T-cell (primary cell): ENCODE results near the gene GMEB2. TPM values are rescaled to one million over a fixed set of nuclear protein-coding genes. Genes with fewer than 3 reads are reported as not detected.
A peak's percentile ranks its signal among the peaks of the same experiment; 100 is the strongest.

Source experiments
- ATAC-seq, 4 experiments: fragments of 200-7000 bp in 3 of 4; fragments of 150-1000 bp in 1 of 4; cut with Tn5 transposase; replicated peaks in 1 of 4; 1 replicate in 3 of 4; 2 replicates in 1 of 4; pipeline ENCODE4 v1.10.0; 2021; ENCODE audit warnings: moderate library complexity in 3 of 4, mild to moderate bottlenecking in 2 of 4, moderate number of reproducible peaks in 1 of 4
- CTCF ChIA-PET, 2 donors: fragments of 300-600 bp; sonication (Branson Sonifier 250); formaldehyde crosslinking; loops; one replicate each; lab custom pipeline; 2022; ENCODE audit warnings: antibody characterized with exemption in 2 of 2; lab: Charles Lee
- POLR2A ChIA-PET, 2 donors: fragments of 300-600 bp; sonication (Branson Sonifier 250); formaldehyde crosslinking; loops; one replicate each; lab custom pipeline; 2022; ENCODE audit warnings: antibody characterized with exemption in 2 of 2; lab: Charles Lee
- DNase-seq, 35 experiments: peaks; one replicate each; pipeline versions ENCODE4 v3.0.0 to v3.0.0-alpha.2; 2013 to 2023
- H3K27ac ChIP-seq: one replicate; pipeline ENCODE4 v1.5.1; 2013; ENCODE audit warnings: low read length
- H3K27me3 ChIP-seq, 2 experiments: replicated peaks in 1 of 2; 1 replicate in 1 of 2; 2 replicates in 1 of 2; pipeline versions ENCODE4 v1.6.1 to v1.7.0; 2013; ENCODE audit warnings: low read length in 1 of 2, mixed read lengths in 1 of 2; ENCODE audit not compliant: control insufficient read depth in 2 of 2, insufficient read depth in 2 of 2; ENCODE audit errors: extremely low read depth in 1 of 2
- H3K36me3 ChIP-seq, 2 donors: 1 replicate in 1 of 2; 2 replicates in 1 of 2; pipeline versions ENCODE4 v1.6.1 to v1.7.0; 2013; ENCODE audit warnings: low read length in 1 of 2; ENCODE audit not compliant: control insufficient read depth in 2 of 2, insufficient read depth in 1 of 2; ENCODE audit errors: extremely low read depth in 1 of 2
- H3K4me1 ChIP-seq, 2 experiments: 1 replicate in 1 of 2; 2 replicates in 1 of 2; pipeline versions ENCODE4 v1.6.1 to v1.7.0; 2013; ENCODE audit warnings: low read length in 2 of 2, mixed read lengths in 1 of 2; ENCODE audit not compliant: insufficient read depth in 2 of 2, control insufficient read depth in 1 of 2; ENCODE audit errors: extremely low read depth in 1 of 2
- H3K4me3 ChIP-seq, 2 donors: 1 replicate in 1 of 2; 2 replicates in 1 of 2; pipeline versions ENCODE4 v1.5.1 to v1.7.0; 2013; ENCODE audit warnings: mild to moderate bottlenecking in 2 of 2, low read length in 1 of 2, moderate library complexity in 1 of 2; ENCODE audit not compliant: control insufficient read depth in 1 of 2; ENCODE audit errors: extremely low read depth in 1 of 2
- H3K9me3 ChIP-seq: 2 replicates; pipeline ENCODE4 v1.7.0; 2013
- H3K27ac Mint-ChIP-seq, 2 donors: one replicate each; pipeline ENCODE4 v1.8.0; 2020 to 2021; ENCODE audit warnings: mild to moderate bottlenecking in 2 of 2, mixed read lengths in 2 of 2
- H3K27me3 Mint-ChIP-seq, 2 donors: one replicate each; pipeline ENCODE4 v1.8.0; 2021 to 2022; ENCODE audit warnings: mixed read lengths in 2 of 2
- H3K36me3 Mint-ChIP-seq: one replicate; pipeline ENCODE4 v1.8.0; 2021; ENCODE audit warnings: mixed read lengths
- H3K4me1 Mint-ChIP-seq, 3 donors: one replicate each; pipeline ENCODE4 v1.8.0; 2020 to 2022; ENCODE audit warnings: mixed read lengths in 3 of 3, mild to moderate bottlenecking in 1 of 3
- H3K4me3 Mint-ChIP-seq, 3 donors: one replicate each; pipeline ENCODE4 v1.8.0; 2020 to 2022; ENCODE audit warnings: mild to moderate bottlenecking in 3 of 3, mixed read lengths in 3 of 3, moderate library complexity in 3 of 3
- H3K9me3 Mint-ChIP-seq, 3 donors: one replicate each; pipeline ENCODE4 v1.8.0; 2020 to 2022; ENCODE audit warnings: mixed read lengths in 3 of 3
- WGBS: methylation state at CpG from one replicate; pipeline ENCODE4 v1.1.5; 2013; ENCODE audit warnings: missing lambda C conversion rate; ENCODE audit not compliant: insufficient coverage; 5-methylcytosine and 5-hydroxymethylcytosine counted together
- total RNA-seq, 35 experiments: library from RNA in 6 of 35; stranded (reverse) in 6 of 35; fragments of 120-200 nt in 1 of 35; gene quantifications; one replicate each; pipeline versions ENCODE4 v1.2.1 to v1.2.4 and lab custom pipeline; 2013 to 2026

GMEB2 gene
- total RNA-seq, 5 donors from 2014 or later (not counting 1 experiment from before 2014, with no cell fraction given): 20.7 to 30.3 (median 29.0) TPM

GRCh38 chr20:63558804-63559484 is 68.0 kb downstream of the GMEB2 start:
- ChIA-PET POLR2A (no interaction called here), CTCF (no interaction called here)
- ATAC-seq: no peak
- H3K4me3 Mint-ChIP-seq: no peak overlapping the region
- H3K4me1 ChIP-seq: peaks cover 0 to 10% of the 10 kb centered on the region in 2 experiments
- no peaks in the 10 kb centered on the region for H3K27me3 Mint-ChIP-seq
- H3K9me3 Mint-ChIP-seq: no peaks in the 10 kb centered on the region
- H3K4me1 Mint-ChIP-seq: peaks cover 0 to 11% (median 0%) of the 10 kb centered on the region in 3 donors
- WGBS: 95% methylated on average over 3 of the region's 14 CpGs
- DNase-seq: no peak
- H3K27me3 ChIP-seq: no peaks in the 10 kb centered on the region
- peaks cover 12% of the 10 kb centered on the region for H3K36me3 Mint-ChIP-seq
- no peak overlapping the region for H3K27ac ChIP-seq
- H3K36me3 ChIP-seq: peaks cover 14 to 32% of the 10 kb centered on the region in 2 donors
- no peaks in the 10 kb centered on the region for H3K9me3 ChIP-seq
- H3K4me3 ChIP-seq: no peak overlapping the region
- no peak overlapping the region for H3K27ac Mint-ChIP-seq

DNA sequence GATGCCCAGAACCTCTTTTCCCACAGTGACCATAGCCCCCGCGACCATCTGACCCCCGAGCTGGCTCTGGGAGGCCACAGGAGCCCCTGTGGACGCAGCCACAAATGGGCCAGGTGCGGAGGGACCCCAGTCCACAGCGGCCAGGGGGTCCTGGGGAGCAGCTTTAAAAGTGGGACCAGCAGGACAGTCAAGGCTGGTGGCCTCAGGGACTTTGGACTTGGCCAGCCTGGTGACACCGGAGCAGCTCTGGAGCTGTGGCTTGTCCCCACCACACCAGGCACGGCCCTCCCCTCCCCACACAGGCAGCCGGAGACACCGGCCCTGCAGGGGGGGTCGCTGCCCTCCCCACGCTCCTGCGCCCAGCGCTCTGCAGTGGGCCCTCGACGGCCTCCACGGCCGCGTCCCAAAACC is 69.4 kb downstream of the GMEB2 start:
- ChIA-PET CTCF (no interaction called here), POLR2A (no interaction called here)

DNA sequence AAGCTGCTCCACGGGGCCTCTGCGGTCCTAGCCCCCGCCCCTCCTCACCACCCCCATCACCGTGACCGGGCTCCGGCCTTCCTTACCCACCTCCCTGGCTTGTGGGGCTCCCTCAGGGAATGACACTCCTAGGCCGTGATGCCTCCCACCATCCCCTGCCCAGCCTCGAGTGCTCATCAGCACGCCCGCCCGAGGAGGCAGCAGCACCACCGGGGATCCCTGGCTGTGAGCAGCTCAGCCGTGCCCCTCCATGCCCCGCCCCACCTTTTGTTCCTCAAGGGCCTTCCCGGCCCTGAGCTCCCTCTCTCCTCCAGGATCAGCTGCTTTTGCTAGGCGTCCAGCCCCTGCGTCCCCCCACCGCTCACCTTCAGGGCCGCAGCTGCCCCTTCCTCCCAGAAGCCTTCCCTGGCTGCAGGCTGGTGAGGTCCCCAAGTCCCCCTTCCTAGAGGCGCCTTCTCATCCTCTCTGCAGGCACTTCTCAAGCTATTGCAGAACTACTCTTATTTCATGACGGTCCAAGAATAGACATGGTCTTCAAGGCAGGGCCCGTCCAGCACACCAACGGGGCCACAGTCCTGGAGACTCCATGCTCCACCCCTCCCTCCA is 69.9 kb downstream of the GMEB2 start:
- ChIA-PET CTCF (no interaction called here), POLR2A (no interaction called here)
- ATAC-seq: no peak
- Histone ChIP-seq H3K36me3 (peaks cover 10 to 22% of the 10 kb centered on the region in 2 donors), H3K4me1 (peaks cover 9 to 29% of the 10 kb centered on the region in 2 experiments), H3K4me3 (no peak overlapping the region), H3K9me3 (no peaks in the 10 kb centered on the region), H3K27ac (no peak overlapping the region), H3K27me3 (peaks cover 0 to 2% of the 10 kb centered on the region in 2 experiments)
- Mint-ChIP-seq H3K27me3 (no peaks in the 10 kb centered on the region), H3K27ac (no peak overlapping the region), H3K36me3 (peaks cover 12% of the 10 kb centered on the region), H3K4me1 (peaks cover 11 to 23% (median 13%) of the 10 kb centered on the region in 3 donors), H3K4me3 (no peak overlapping the region), H3K9me3 (no peaks in the 10 kb centered on the region)
- DNase-seq: no peak
- WGBS: 85% methylated on average over 19 of the region's 23 CpGs

More for the DNA sequence above, 69.4 kb downstream of the GMEB2 start:
- H3K36me3 ChIP-seq: peaks cover 13 to 26% of the 10 kb centered on the region in 2 donors
- WGBS: 91% methylated on average over 8 of the region's 19 CpGs
- Mint-ChIP-seq H3K27me3 (no peaks in the 10 kb centered on the region), H3K36me3 (peaks cover 12% of the 10 kb centered on the region), H3K4me3 (no peak overlapping the region), H3K4me1 (peaks cover 8 to 18% (median 8%) of the 10 kb centered on the region in 3 donors), H3K9me3 (no peaks in the 10 kb centered on the region), H3K27ac (no peak overlapping the region)
- ATAC-seq: no peak
- no peaks in the 10 kb centered on the region for H3K27me3 ChIP-seq
- peaks cover 4 to 24% of the 10 kb centered on the region in 2 experiments for H3K4me1 ChIP-seq
- no peaks in the 10 kb centered on the region for H3K9me3 ChIP-seq
- no peak for DNase-seq
- no peak overlapping the region for H3K4me3 ChIP-seq
- H3K27ac ChIP-seq: no peak overlapping the region

GRCh38 chr20:63555661-63556381 is 71.1 kb downstream of the GMEB2 start:
- no peaks in the 10 kb centered on the region for H3K9me3 ChIP-seq
- peaks cover 11 to 32% of the 10 kb centered on the region in 2 experiments for H3K4me1 ChIP-seq
- Mint-ChIP-seq H3K27me3 (no peaks in the 10 kb centered on the region), H3K9me3 (no peaks in the 10 kb centered on the region), H3K4me3 (no peak overlapping the region), H3K36me3 (peaks cover 12% of the 10 kb centered on the region), H3K4me1 (peaks cover 11 to 28% (median 14%) of the 10 kb centered on the region in 3 donors), H3K27ac (no peak overlapping the region)
- H3K27ac ChIP-seq: no peak overlapping the region
- 95% methylated on average over 44 of the region's 45 CpGs for WGBS
- no peak for DNase-seq
- H3K4me3 ChIP-seq: no peak overlapping the region
- ChIA-PET CTCF (no interaction called here), POLR2A (interaction anchor here in 1 of 2 donors (0.6 kb wide), 1 partner anchor 251 kb away, joined by 4 read pairs; no protein-coding TSS in a partner anchor)
- H3K27me3 ChIP-seq: peaks cover 0 to 7% of the 10 kb centered on the region in 2 experiments
- no peak for ATAC-seq
- H3K36me3 ChIP-seq: peaks cover 7 to 11% of the 10 kb centered on the region in 2 donors

GRCh38 chr20:63554361-63555278 is 72.3 kb downstream of the GMEB2 start:
- POLR2A ChIA-PET: interaction anchor here in 1 of 2 donors (0.6 kb wide), 1 partner anchor 413 kb away, joined by 4 read pairs; no protein-coding TSS in a partner anchor
- no peaks in the 10 kb centered on the region for H3K9me3 Mint-ChIP-seq
- Histone ChIP-seq H3K36me3 (no peaks in the 10 kb centered on the region), H3K27me3 (peaks cover 0 to 19% of the 10 kb centered on the region in 2 experiments), H3K4me1 (peaks cover 11 to 32% of the 10 kb centered on the region in 2 experiments), H3K9me3 (no peaks in the 10 kb centered on the region), H3K27ac (no peak overlapping the region), H3K4me3 (peak overlapping the region in 1 of 2 donors; percentile 61)
- CTCF ChIA-PET: no interaction called here
- peaks cover 0 to 4% of the 10 kb centered on the region in 2 donors for H3K27me3 Mint-ChIP-seq
- 76% methylated on average over 37 of the region's 38 CpGs for WGBS
- H3K27ac Mint-ChIP-seq: peak overlapping the region; percentile 11 to 22
- H3K36me3 Mint-ChIP-seq: peaks cover 6% of the 10 kb centered on the region
- ATAC-seq (no peak), DNase-seq (peak in 3 of 35 experiments; percentile 18 to 41 (median 32))
- H3K4me1 Mint-ChIP-seq: peaks cover 11 to 27% (median 14%) of the 10 kb centered on the region in 3 donors
- H3K4me3 Mint-ChIP-seq: peak overlapping the region; percentile 65 to 76 (median 72)
